Lower lobe of right lung (tissue), 2 donors: ENCODE data around the gene DDX3X. TPM values are rescaled to one million over a fixed set of nuclear protein-coding genes. Genes with fewer than 3 reads are reported as not detected.

ENCODE experiments used
- ATAC-seq, 2 donors: fragments of 200-7000 bp; cut with Tn5 transposase; one replicate each; pipeline ENCODE4 v1.9.1; 2020 to 2022; ENCODE audit warnings: mild to moderate bottlenecking in 2 of 2, moderate library complexity in 2 of 2
- DNase-seq: peaks from one replicate; pipeline ENCODE4 v3.0.0-alpha.2; 2020
- H3K27ac ChIP-seq: fragments of 200-600 bp; one replicate; pipeline ENCODE4 v1.8.0; 2022
- H3K27me3 ChIP-seq: fragments of 200-600 bp; one replicate; pipeline ENCODE4 v1.8.0; 2022; ENCODE audit warnings: low read depth
- H3K36me3 ChIP-seq: fragments of 200-600 bp; one replicate; pipeline ENCODE4 v1.8.0; 2022; ENCODE audit warnings: mild to moderate bottlenecking
- H3K4me1 ChIP-seq: fragments of 200-600 bp; one replicate; pipeline ENCODE4 v1.8.0; 2022
- H3K4me3 ChIP-seq: fragments of 200-600 bp; one replicate; pipeline ENCODE4 v1.8.0; 2022; ENCODE audit warnings: mild to moderate bottlenecking
- H3K9me3 ChIP-seq: fragments of 200-600 bp; one replicate; pipeline ENCODE4 v1.8.0; 2022
- intact Hi-C: fragments of 100-400 bp; cut with DNase I; formaldehyde crosslinking; loops from one replicate; pipeline ENCODE4 v1.11.0; 2022
- total RNA-seq: library from RNA; stranded (reverse); fragmentation: NEBNext Ultra II Directional; extraction: Animal tissue kit (Norgen Biotek cat#: 25700); gene quantifications from one replicate; pipeline ENCODE4 v1.2.1, GENCODE V29; 2021
- TF ChIP-seq, protein P1 (sequence below): fragments of 200-600 bp; IDR thresholded peaks from one replicate; pipeline ENCODE4 v1.8.0; 2022; ENCODE audit warnings: antibody characterized with exemption, mild to moderate bottlenecking
- donor health status: DM: no; HTN: yes; CAD: no; lungs with severe emphysema.

DDX3X gene
- total RNA-seq, 1 donor from 2014 or later, result 227 TPM

DNA sequence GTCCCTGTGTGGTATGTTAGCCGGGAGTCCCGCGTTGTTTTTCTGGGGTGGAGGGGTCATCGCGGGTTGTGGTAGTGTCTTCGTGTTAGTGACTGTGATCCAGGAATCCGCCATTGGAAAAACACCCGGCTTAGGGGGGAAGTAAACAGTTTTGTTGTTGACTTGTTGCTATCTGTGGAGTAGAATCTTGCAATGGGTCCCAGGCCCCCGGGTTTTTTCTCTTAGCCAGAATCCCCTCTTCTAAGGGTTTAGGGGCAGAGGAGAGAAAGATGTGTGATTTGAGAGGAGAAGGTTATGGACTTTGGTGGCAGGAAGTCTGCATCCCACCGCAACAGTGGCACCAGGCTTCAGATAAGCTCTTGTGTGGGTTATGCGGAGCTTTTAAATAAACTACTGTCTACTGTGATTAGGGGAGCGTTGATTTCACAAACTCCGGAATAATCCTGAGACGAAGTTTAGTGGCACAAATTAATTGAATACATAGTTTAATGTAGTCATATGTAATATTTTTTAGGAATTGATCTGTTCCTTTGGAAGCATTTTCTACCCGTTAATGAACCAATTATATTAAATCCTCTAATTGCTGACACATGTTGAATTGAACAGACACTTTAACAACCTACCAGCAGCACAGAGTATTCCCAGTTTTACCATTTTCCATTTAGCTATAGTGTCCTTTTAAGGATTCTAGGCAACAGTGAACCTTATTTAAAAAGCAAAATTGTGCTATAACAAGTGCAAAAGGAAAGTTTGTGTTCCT lies 1.4 kb downstream of the DDX3X start:
- H3K4me1 ChIP-seq, result peaks cover 36% of the 10 kb centered on the region
- peak overlapping the region; percentile 100 for H3K27ac ChIP-seq
- no peaks in the 10 kb centered on the region for H3K27me3 ChIP-seq
- intact Hi-C loops, result no loop called here
- H3K4me3 ChIP-seq, result peak overlapping the region; percentile 74
- DNase-seq (no peak), ATAC-seq (no peak)
- TF ChIP-seq, protein P1, sequence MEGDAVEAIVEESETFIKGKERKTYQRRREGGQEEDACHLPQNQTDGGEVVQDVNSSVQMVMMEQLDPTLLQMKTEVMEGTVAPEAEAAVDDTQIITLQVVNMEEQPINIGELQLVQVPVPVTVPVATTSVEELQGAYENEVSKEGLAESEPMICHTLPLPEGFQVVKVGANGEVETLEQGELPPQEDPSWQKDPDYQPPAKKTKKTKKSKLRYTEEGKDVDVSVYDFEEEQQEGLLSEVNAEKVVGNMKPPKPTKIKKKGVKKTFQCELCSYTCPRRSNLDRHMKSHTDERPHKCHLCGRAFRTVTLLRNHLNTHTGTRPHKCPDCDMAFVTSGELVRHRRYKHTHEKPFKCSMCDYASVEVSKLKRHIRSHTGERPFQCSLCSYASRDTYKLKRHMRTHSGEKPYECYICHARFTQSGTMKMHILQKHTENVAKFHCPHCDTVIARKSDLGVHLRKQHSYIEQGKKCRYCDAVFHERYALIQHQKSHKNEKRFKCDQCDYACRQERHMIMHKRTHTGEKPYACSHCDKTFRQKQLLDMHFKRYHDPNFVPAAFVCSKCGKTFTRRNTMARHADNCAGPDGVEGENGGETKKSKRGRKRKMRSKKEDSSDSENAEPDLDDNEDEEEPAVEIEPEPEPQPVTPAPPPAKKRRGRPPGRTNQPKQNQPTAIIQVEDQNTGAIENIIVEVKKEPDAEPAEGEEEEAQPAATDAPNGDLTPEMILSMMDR, result no peak
- H3K36me3 ChIP-seq, result peaks cover 22% of the 10 kb centered on the region
- H3K9me3 ChIP-seq, result no peaks in the 10 kb centered on the region

DNA sequence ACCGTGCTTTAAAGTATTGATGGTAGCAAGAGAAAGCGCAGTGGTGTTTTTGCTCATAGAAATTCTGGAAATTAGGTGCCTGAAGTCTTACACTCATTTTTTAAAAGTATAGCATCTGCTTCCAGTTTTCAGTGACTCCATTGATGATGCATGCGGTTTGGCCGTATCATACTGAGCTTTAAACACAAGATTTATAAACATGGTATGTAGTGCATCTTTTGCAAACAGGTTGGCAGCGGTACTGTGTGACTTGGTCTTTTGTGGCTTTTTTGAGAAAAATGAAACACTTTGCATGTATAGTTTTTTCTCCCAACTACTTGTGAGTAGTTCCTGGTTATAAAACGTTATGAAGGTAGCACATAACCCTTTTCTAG lies 2.0 kb downstream of the DDX3X start:
- TF ChIP-seq, protein P1, result no peak
- Histone ChIP-seq H3K4me3 (peak overlapping the region; percentile 74), H3K27me3 (no peaks in the 10 kb centered on the region), H3K36me3 (peaks cover 26% of the 10 kb centered on the region), H3K27ac (peak overlapping the region; percentile 100), H3K9me3 (no peaks in the 10 kb centered on the region), H3K4me1 (peaks cover 40% of the 10 kb centered on the region)
- ATAC-seq, result no peak
- no peak for DNase-seq
- intact Hi-C loops, result no loop called here

DNA sequence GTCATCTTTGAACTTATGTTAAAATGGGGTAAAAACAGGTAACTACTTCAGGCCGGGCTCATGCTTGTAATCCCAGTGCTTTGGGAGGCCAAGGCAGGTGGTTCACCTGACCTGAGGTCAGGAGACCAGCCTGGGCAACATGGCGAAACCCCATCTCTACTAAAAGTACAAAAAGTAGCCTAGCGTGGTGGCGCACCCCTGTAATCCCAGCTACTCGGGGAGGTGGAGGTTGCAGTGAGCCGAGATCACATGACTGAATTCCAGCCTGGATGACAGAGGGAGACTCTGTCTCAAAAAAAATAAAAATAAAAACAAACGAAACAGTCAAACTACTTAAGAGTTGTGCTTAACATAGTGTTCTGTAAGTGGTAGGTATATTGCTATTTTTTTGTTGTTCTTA lies 2.5 kb downstream of the DDX3X start:
- Histone ChIP-seq H3K27me3 (no peaks in the 10 kb centered on the region), H3K4me1 (peaks cover 45% of the 10 kb centered on the region), H3K36me3 (peaks cover 31% of the 10 kb centered on the region), H3K9me3 (no peaks in the 10 kb centered on the region), H3K27ac (no peak overlapping the region), H3K4me3 (peak overlapping the region; percentile 74)
- DNase-seq (no peak), ATAC-seq (no peak)
- intact Hi-C loops, result no loop called here
- TF ChIP-seq, protein P1, result no peak

DNA sequence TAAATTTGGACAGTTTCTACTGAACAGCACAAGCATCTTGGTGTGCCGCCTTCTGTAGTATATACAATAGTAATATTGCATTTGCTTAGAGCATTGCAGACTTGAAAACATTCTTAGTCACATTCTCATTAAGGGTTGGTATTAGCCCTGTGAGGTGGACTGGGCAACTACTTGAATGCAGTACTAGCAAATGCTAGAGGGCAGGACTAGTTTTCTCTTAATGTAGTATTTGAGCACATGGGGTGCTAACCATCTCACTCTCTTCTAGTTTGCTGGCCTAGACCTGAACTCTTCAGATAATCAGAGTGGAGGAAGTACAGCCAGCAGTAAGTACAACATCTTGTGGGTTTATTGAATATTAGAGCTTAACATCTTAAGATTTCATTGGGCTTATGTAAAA lies 3.2 kb downstream of the DDX3X start:
- intact Hi-C loops, result no loop called here
- Histone ChIP-seq H3K4me1 (peaks cover 44% of the 10 kb centered on the region), H3K27me3 (no peaks in the 10 kb centered on the region), H3K4me3 (peak overlapping the region; percentile 74), H3K9me3 (no peaks in the 10 kb centered on the region), H3K36me3 (peaks cover 38% of the 10 kb centered on the region), H3K27ac (no peak overlapping the region)
- DNase-seq, result no peak
- no peak for ATAC-seq
- TF ChIP-seq, protein P1, result no peak

DNA sequence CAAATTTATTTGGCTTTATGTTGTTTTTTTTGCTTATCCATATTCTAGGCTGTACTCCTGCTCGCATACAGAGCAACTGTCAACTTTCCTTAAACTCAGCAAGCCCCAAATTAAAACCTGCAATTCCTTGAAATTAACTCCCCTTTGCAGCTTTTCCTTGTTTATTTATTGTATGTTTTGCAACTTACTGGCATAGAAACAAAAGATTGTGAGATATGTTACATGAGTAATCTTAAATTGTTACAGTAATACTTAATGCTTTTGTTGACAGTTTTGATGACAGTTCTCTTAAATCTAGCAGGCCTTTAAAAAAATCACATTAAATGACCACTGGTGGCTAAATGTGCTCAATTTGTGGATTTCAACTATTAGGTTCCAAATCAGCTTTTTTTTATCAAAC lies 4.5 kb downstream of the DDX3X start:
- Histone ChIP-seq H3K36me3 (peaks cover 51% of the 10 kb centered on the region), H3K27me3 (no peaks in the 10 kb centered on the region), H3K4me3 (peak overlapping the region; percentile 74), H3K9me3 (no peaks in the 10 kb centered on the region), H3K4me1 (peaks cover 44% of the 10 kb centered on the region), H3K27ac (no peak overlapping the region)
- intact Hi-C loops, result no loop called here
- no peak for ATAC-seq
- TF ChIP-seq, protein P1, result no peak
- DNase-seq, result no peak
